Kidney (tissue), 14 donors: ENCODE results near the gene NEMF. TPM values are rescaled to one million over a fixed set of nuclear protein-coding genes. Genes with fewer than 3 reads are reported as not detected.
"Not testable (repeated sequence)": the region's sequence is repeated elsewhere in the genome, so short reads cannot be mapped to it uniquely, and the experiment has no call there.

Source experiments
- DNase-seq, 5 donors: peaks; one replicate each; pipeline ENCODE4 v3.0.0-alpha.2; 2013 to 2020
- FAIRE-seq: peaks from 2 replicates; lab custom pipeline; 2012; peaks lifted over from hg19 to GRCh38; lab: Jason Lieb, UNC
- H3K27ac ChIP-seq, 2 donors: one replicate each; pipeline ENCODE4 v1.7.0; 2013; ENCODE audit warnings: low read depth in 2 of 2, low read length in 2 of 2, inconsistent platforms in 1 of 2
- H3K27me3 ChIP-seq: one replicate; pipeline ENCODE4 v1.7.1; 2013; ENCODE audit warnings: low read length, inconsistent platforms; ENCODE audit not compliant: control insufficient read depth, insufficient read depth
- H3K36me3 ChIP-seq, 3 donors: one replicate each; pipeline versions ENCODE4 v1.7.0 to v1.7.1; 2013; ENCODE audit warnings: low read length in 3 of 3, control low read depth in 1 of 3, inconsistent platforms in 1 of 3; ENCODE audit not compliant: insufficient read depth in 3 of 3, control insufficient read depth in 2 of 3
- H3K4me1 ChIP-seq, 3 donors: one replicate each; pipeline versions ENCODE4 v1.7.0 to v1.7.1; 2013; ENCODE audit warnings: low read length in 3 of 3, inconsistent platforms in 1 of 3, low read depth in 1 of 3; ENCODE audit not compliant: control insufficient read depth in 2 of 3, insufficient read depth in 2 of 3
- H3K4me3 ChIP-seq, 3 donors: one replicate each; pipeline versions ENCODE4 v1.7.0 to v1.8.1; 2013; ENCODE audit warnings: low read length in 3 of 3, control low read depth in 1 of 3, inconsistent platforms in 1 of 3
- H3K9ac ChIP-seq, 3 donors: one replicate each; pipeline versions ENCODE4 v1.7.0 to v1.7.1; 2013; ENCODE audit warnings: low read length in 3 of 3, control low read depth in 1 of 3, inconsistent platforms in 1 of 3
- H3K9me3 ChIP-seq, 3 donors: one replicate each; pipeline versions ENCODE4 v1.7.0 to v1.7.1; 2013; ENCODE audit warnings: low read length in 3 of 3, control low read depth in 1 of 3, inconsistent platforms in 1 of 3; ENCODE audit not compliant: control insufficient read depth in 2 of 3, insufficient read depth in 1 of 3
- CTCF ChIP-seq: IDR thresholded peaks from 3 replicates; pipeline ENCODE4 v1.5.1; 2012; ENCODE audit warnings: mild to moderate bottlenecking, moderate library complexity, borderline replicate concordance; ENCODE audit not compliant: insufficient read depth; ENCODE audit errors: extremely low read depth
- intact Hi-C: fragments of 100-400 bp; cut with DNase I; formaldehyde crosslinking; loops from one replicate; pipeline ENCODE4 v1.11.1; 2022
- polyA plus RNA-seq: library from polyadenylated mRNA; stranded (reverse); fragments of 350-450 nt; fragmentation: Illumina TruSeq; extraction: RNeasy Lipid Tissue Mini Kit (QIAGEN cat#74804); gene quantifications from one replicate; pipeline ENCODE4 v1.2.3, GENCODE V29; 2014; ENCODE audit warnings: low read depth, low replicate concordance; ENCODE audit not compliant: insufficient read depth
- total RNA-seq: library from RNA; stranded (reverse); fragmentation: NEBNext Ultra II Directional; extraction: Animal tissue kit (Norgen Biotek cat#: 25700); gene quantifications from one replicate; pipeline ENCODE4 v1.2.1, GENCODE V29; 2021
- donor health status: control.
- donor health status: control.
- donor health status: control.
- donor health status: control.
- donor health status: control.
- donor health status: DM: yes; HTN: yes; CAD: no.
- donor health status: Normal renal cell carcinoma (clear cell type).

The NEMF gene
- total and polyA plus RNA-seq, 2 donors from 2014 or later: 26.1 to 79.9 TPM

GRCh38 chr14:49783394-49784014 lies 69.1 kb downstream of the NEMF start:
- Histone ChIP-seq H3K9me3 (no peaks in the 10 kb centered on the region), H3K27me3 (no peaks in the 10 kb centered on the region), H3K4me3 (no peak overlapping the region), H3K9ac (no peak overlapping the region), H3K4me1 (no peaks in the 10 kb centered on the region), H3K36me3 (peaks cover 24 to 62% (median 42%) of the 10 kb centered on the region in 3 donors), H3K27ac (no peak overlapping the region)
- no peak for FAIRE-seq
- DNase-seq: no peak
- TF ChIP-seq CTCF: no peak
- intact Hi-C loops: no loop called here

DNA sequence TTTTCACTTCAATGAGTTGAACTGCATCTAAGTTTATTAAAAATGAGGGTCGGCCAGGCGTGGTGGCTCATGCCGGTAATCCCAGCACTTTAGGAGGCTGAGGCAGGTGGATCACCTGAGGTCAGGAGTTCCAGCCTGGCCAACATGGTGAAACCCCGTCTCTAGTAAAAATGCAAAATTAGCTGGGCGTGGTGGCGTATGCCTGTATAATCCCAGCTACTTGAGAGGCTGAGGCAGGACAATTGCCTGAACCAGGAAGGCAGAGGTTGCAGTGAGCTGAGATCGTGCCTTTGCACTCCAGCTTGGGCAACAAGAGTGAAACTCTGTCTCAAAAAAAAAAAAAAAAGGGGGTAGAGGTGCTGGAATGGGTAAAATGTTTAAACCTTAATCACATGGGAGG lies 71.5 kb downstream of the NEMF start:
- H3K9me3 ChIP-seq, H3K9ac ChIP-seq, H3K4me1 ChIP-seq, DNase-seq, H3K27me3 ChIP-seq, H3K27ac ChIP-seq, H3K4me3 ChIP-seq, intact Hi-C loops, FAIRE-seq: not testable (repeated sequence)
- H3K36me3 ChIP-seq: peaks cover 18 to 60% (median 40%) of the 10 kb centered on the region in 3 donors

GRCh38 chr14:49778421-49778820 lies 74.2 kb downstream of the NEMF start:
- no peak for TF ChIP-seq CTCF
- H3K9ac ChIP-seq: no peak overlapping the region
- peaks cover 0 to 7% (median 2%) of the 10 kb centered on the region in 3 donors for H3K4me1 ChIP-seq
- intact Hi-C loops: no loop called here
- DNase-seq (no peak), FAIRE-seq (no peak)
- H3K36me3 ChIP-seq: peaks cover 12 to 76% (median 39%) of the 10 kb centered on the region in 3 donors
- H3K9me3 ChIP-seq: no peaks in the 10 kb centered on the region
- no peak overlapping the region for H3K4me3 ChIP-seq
- H3K27me3 ChIP-seq: no peaks in the 10 kb centered on the region
- H3K27ac ChIP-seq: no peak overlapping the region

DNA sequence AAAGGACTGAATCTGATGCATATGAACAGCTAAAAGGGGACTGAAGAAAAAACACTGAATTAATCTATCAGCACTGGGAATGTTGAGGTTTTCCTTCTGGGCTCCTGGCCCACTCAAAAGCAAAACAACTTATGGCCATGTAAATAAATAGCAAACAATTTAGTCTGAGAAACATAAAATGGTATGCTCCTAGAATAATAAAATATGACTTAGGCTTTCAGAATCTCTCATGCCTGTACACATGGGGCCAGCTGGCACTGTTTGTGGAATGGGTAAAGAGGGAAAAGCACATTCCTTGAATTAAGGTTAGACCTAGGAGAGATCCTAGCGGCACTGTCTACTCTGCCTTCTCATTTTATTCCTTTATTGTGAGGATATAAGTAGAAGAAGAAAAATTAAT lies 78.5 kb downstream of the NEMF start:
- peaks cover 0 to 42% (median 20%) of the 10 kb centered on the region in 3 donors for H3K36me3 ChIP-seq
- H3K9me3 ChIP-seq: no peaks in the 10 kb centered on the region
- H3K4me1 ChIP-seq: peaks cover 6 to 22% (median 16%) of the 10 kb centered on the region in 3 donors
- TF ChIP-seq CTCF: no peak
- H3K27ac ChIP-seq: no peak overlapping the region
- DNase-seq (no peak), FAIRE-seq (no peak)
- intact Hi-C loops: no loop called here
- H3K4me3 ChIP-seq: no peak overlapping the region
- H3K9ac ChIP-seq: no peak overlapping the region
- H3K27me3 ChIP-seq: no peaks in the 10 kb centered on the region

- Histone ChIP-seq H3K4me1 (peaks cover 6 to 24% (median 18%) of the 10 kb centered on the region in 3 donors), H3K27ac (peak overlapping the region in 1 of 2 donors; percentile 29), H3K36me3 (peaks cover 0 to 30% (median 12%) of the 10 kb centered on the region in 3 donors)
- intact Hi-C loops, H3K4me3 ChIP-seq, DNase-seq, H3K9ac ChIP-seq, H3K9me3 ChIP-seq, H3K27me3 ChIP-seq, FAIRE-seq: not testable (repeated sequence)
Measured at GRCh38 chr14:49771691-49772090, 80.9 kb downstream of the NEMF start.
